HG02678 (cell line): ENCODE data around the gene FUT7.

Source experiments
- ATAC-seq: cut with Tn5 transposase; IDR thresholded peaks from one replicate; pipeline ENCODE4 v1.9.1; 2021; ENCODE audit warnings: mild to moderate bottlenecking, moderate library complexity; ENCODE audit not compliant: unreplicated experiment

FUT7 gene

GRCh38 chr9:136985027-136985602, 46.8 kb downstream of the FUT7 start:
- no peak for ATAC-seq

GRCh38 chr9:136984464-136985026, 47.3 kb downstream of the FUT7 start:
- ATAC-seq: no peak

- ATAC-seq: no peak
These were observed 48.1 kb downstream of the FUT7 start for GRCh38 chr9:136983656-136984314.

- no peak for ATAC-seq
These were observed 48.7 kb downstream of the FUT7 start for GRCh38 chr9:136983167-136983566.

GRCh38 chr9:136982232-136983051, 49.4 kb downstream of the FUT7 start, which contains the start of gene LCNL1:
LCNL1 (plus strand) TSS chr9:136982993; CDS start chr9:136983587, 594 bp downstream.
- ATAC-seq: no peak

- no peak for ATAC-seq
These were observed 50.2 kb downstream of the FUT7 start for GRCh38 chr9:136981588-136982231.

GRCh38 chr9:136980669-136981478, 51.0 kb downstream of the FUT7 start:
- ATAC-seq: no peak
